Tibial nerve (tissue), 4 donors: ENCODE measurements around the gene TBC1D22A. TPM values are rescaled to one million over a fixed set of nuclear protein-coding genes. Genes with fewer than 3 reads are reported as not detected.

Experiments used
- DNase-seq, 2 donors: peaks; one replicate each; pipeline ENCODE4 v3.0.0-alpha.2; 2019; ENCODE audit warnings: low spot score in 2 of 2
- H3K27ac ChIP-seq, 4 donors: fragments of 200-600 bp; sonication (generic) in 3 of 4; one replicate each; pipeline ENCODE4 v1.5.1; 2017 to 2019; ENCODE audit warnings: mild to moderate bottlenecking in 1 of 4
- H3K27me3 ChIP-seq, 2 donors: fragments of 200-600 bp; sonication (generic) in 1 of 2; one replicate each; pipeline versions ENCODE4 v1.5.1 to v1.6.0; 2017 to 2019
- H3K36me3 ChIP-seq, 3 donors: fragments of 200-600 bp; sonication (generic); one replicate each; pipeline ENCODE4 v1.5.1; 2018 to 2019
- H3K4me1 ChIP-seq, 4 donors: fragments of 200-600 bp; sonication (generic) in 3 of 4; one replicate each; pipeline ENCODE4 v1.5.1; 2017 to 2019
- H3K4me3 ChIP-seq, 4 donors: fragments of 200-600 bp; sonication (generic) in 3 of 4; one replicate each; pipeline ENCODE4 v1.5.1; 2017 to 2019; ENCODE audit warnings: mild to moderate bottlenecking in 1 of 4, moderate library complexity in 1 of 4
- H3K9me3 ChIP-seq, 4 donors: fragments of 200-600 bp; sonication (generic) in 3 of 4; one replicate each; pipeline ENCODE4 v1.5.1; 2017 to 2019
- EP300 ChIP-seq, 2 donors: sonication (generic); formaldehyde crosslinking; IDR thresholded peaks; one replicate each; pipeline ENCODE4 v1.6.1; 2017; ENCODE audit warnings: antibody characterized with exemption in 2 of 2, mild to moderate bottlenecking in 1 of 2
- POLR2A ChIP-seq, 2 donors: fragments of 450-650 bp; IDR thresholded peaks; one replicate each; pipeline ENCODE4 v1.6.1; 2017; ENCODE audit warnings: antibody characterized with exemption in 2 of 2, mild to moderate bottlenecking in 2 of 2, moderate library complexity in 2 of 2
- WGBS, 2 donors: methylation state at CpG; one replicate each; pipeline ENCODE4 v1.1.5; 2018; 5-methylcytosine and 5-hydroxymethylcytosine counted together
- total RNA-seq, 4 donors: library from RNA; depleted of rRNA; stranded (reverse); fragments of >200 nt; gene quantifications; one replicate each; pipeline ENCODE4 v1.1.0, GENCODE V29; 2016
- TF ChIP-seq, protein P1 (sequence below), 5 experiments: fragments of 200-600 bp in 3 of 5; fragments of 450-650 bp in 2 of 5; sonication (generic) in 3 of 5; IDR thresholded peaks; one replicate each; pipeline ENCODE4 v1.5.1; 2016 to 2019; ENCODE audit warnings: antibody characterized with exemption in 5 of 5, mild to moderate bottlenecking in 3 of 5, moderate library complexity in 2 of 5

TBC1D22A gene
- total RNA-seq, 4 donors from 2014 or later, result 27.3 to 35.4 (median 29.3) TPM

- H3K27ac ChIP-seq, result no peak overlapping the region
- peaks cover 0 to 14% (median 0%) of the 10 kb centered on the region in 4 donors for H3K4me1 ChIP-seq
- H3K36me3 ChIP-seq, result no peaks in the 10 kb centered on the region
- TF ChIP-seq EP300 (IDR thresholded peaks at IDR 0.05), result no peak
- TF ChIP-seq POLR2A (IDR thresholded peaks at IDR 0.05), result no peak
- TF ChIP-seq, protein P1, sequence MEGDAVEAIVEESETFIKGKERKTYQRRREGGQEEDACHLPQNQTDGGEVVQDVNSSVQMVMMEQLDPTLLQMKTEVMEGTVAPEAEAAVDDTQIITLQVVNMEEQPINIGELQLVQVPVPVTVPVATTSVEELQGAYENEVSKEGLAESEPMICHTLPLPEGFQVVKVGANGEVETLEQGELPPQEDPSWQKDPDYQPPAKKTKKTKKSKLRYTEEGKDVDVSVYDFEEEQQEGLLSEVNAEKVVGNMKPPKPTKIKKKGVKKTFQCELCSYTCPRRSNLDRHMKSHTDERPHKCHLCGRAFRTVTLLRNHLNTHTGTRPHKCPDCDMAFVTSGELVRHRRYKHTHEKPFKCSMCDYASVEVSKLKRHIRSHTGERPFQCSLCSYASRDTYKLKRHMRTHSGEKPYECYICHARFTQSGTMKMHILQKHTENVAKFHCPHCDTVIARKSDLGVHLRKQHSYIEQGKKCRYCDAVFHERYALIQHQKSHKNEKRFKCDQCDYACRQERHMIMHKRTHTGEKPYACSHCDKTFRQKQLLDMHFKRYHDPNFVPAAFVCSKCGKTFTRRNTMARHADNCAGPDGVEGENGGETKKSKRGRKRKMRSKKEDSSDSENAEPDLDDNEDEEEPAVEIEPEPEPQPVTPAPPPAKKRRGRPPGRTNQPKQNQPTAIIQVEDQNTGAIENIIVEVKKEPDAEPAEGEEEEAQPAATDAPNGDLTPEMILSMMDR (IDR thresholded peaks at IDR 0.05), result no peak
- H3K4me3 ChIP-seq, result no peak overlapping the region
- H3K9me3 ChIP-seq, result no peaks in the 10 kb centered on the region
- WGBS, 2 donors, result 96 to 98% methylated on average over 16 of the region's 16 CpGs
- no peaks in the 10 kb centered on the region for H3K27me3 ChIP-seq
- DNase-seq, result no peak
Observed at GRCh38 chr22:47091921-47092700, 329.7 kb downstream of the TBC1D22A start.

DNA sequence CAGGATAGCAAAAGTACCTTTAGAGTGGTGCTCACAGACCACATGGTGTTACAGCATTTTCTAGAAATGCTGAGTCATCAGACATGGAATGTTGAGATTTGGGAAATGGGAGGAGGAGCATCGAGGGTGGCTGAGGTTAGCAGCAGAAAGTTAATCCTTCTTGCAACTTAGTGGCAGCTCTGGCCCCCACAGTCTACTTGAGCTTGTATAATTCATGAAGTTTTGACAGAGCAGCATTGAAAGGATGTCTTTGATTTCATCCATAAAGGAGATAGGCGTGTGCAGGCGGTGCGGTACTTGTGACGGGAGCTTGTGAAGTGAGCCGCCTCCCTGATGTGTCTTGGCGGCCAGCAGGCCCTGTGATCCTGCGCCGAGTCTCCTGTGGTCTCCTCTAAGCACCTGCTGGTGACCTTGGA, 330.5 kb downstream of the TBC1D22A start:
- TF ChIP-seq, protein P1 (IDR thresholded peaks at IDR 0.05), result no peak
- no peak for TF ChIP-seq EP300 (IDR thresholded peaks at IDR 0.05)
- no peak for TF ChIP-seq POLR2A (IDR thresholded peaks at IDR 0.05)
- no peak overlapping the region for H3K27ac ChIP-seq
- no peaks in the 10 kb centered on the region for H3K27me3 ChIP-seq
- no peaks in the 10 kb centered on the region for H3K36me3 ChIP-seq
- no peak overlapping the region for H3K4me3 ChIP-seq
- WGBS, 2 donors, result 45 to 65% methylated on average over 9 of the region's 9 CpGs
- peaks cover 0 to 18% (median 0%) of the 10 kb centered on the region in 4 donors for H3K4me1 ChIP-seq
- no peaks in the 10 kb centered on the region for H3K9me3 ChIP-seq
- DNase-seq, result no peak

DNA sequence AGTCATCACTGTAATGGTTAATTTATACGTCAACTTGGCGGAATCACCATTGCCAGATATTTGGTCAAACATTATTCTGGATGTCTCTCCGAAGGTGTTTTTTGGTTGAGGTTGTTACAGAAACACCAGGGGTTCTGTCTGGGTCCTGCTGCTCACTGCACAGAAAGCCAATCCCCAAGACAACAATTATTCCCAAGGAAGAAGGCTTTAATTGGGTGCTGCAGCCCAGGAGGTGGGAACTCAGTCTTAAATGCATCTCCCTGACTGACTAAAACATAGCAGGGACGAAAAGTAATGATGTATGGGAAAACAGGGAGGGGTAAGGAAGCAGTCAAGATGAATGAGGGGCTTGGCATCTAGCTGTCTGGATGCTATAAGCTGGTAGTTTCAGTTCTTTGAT, 331.3 kb downstream of the TBC1D22A start:
- Histone ChIP-seq H3K9me3 (no peaks in the 10 kb centered on the region), H3K27me3 (no peaks in the 10 kb centered on the region), H3K27ac (no peak overlapping the region), H3K4me3 (no peak overlapping the region), H3K36me3 (no peaks in the 10 kb centered on the region), H3K4me1 (peaks cover 0 to 23% (median 0%) of the 10 kb centered on the region in 4 donors)
- 94 to 98% methylated on average over 4 of the region's 4 CpGs for WGBS, 2 donors
- DNase-seq, result no peak
- TF ChIP-seq, protein P1 (IDR thresholded peaks at IDR 0.05), result no peak
- TF ChIP-seq EP300 (IDR thresholded peaks at IDR 0.05) (no peak), POLR2A (IDR thresholded peaks at IDR 0.05) (no peak)

DNA sequence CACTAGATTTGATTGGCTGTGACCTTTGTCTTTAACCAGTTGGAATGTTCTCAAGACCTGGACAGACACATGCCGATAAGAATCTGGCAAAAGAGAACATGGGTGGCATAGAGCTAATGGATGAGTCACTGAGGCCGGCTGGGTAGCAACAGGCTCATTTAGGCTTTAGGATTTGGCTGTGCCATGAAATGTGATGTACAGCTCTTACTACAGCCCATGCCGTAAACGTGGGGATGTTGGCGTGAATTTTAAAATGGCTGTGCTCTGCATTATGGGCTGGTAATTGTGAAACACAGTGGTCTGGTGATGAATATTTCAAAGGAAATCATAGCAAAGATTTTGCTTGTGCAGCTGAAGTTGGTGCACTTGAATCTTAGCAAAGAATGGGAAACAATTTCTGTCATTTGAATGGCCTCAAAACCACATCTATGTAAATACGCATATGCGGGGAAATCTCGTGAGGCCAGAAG, 332.4 kb downstream of the TBC1D22A start:
- Histone ChIP-seq H3K27ac (no peak overlapping the region), H3K4me3 (no peak overlapping the region), H3K36me3 (no peaks in the 10 kb centered on the region), H3K4me1 (peaks cover 0 to 23% (median 0%) of the 10 kb centered on the region in 4 donors), H3K9me3 (no peaks in the 10 kb centered on the region), H3K27me3 (no peaks in the 10 kb centered on the region)
- 89 to 93% methylated on average over 8 of the region's 8 CpGs for WGBS, 2 donors
- no peak for DNase-seq
- TF ChIP-seq POLR2A (IDR thresholded peaks at IDR 0.05), result no peak

- TF ChIP-seq EP300 (IDR thresholded peaks at IDR 0.05), result no peak
- TF ChIP-seq, protein P1 (IDR thresholded peaks at IDR 0.05), result no peak
- no peak for TF ChIP-seq POLR2A (IDR thresholded peaks at IDR 0.05)
- no peaks in the 10 kb centered on the region for H3K9me3 ChIP-seq
- H3K27ac ChIP-seq, result no peak overlapping the region
- H3K27me3 ChIP-seq, result no peaks in the 10 kb centered on the region
- H3K4me1 ChIP-seq, result peaks cover 0 to 17% (median 0%) of the 10 kb centered on the region in 4 donors
- no peak overlapping the region for H3K4me3 ChIP-seq
- no peak for DNase-seq
- WGBS, 2 donors, result 71 to 73% methylated on average over 4 to 5 of the region's 5 CpGs
- no peaks in the 10 kb centered on the region for H3K36me3 ChIP-seq
Observed at GRCh38 chr22:47095395-47096122, 333.1 kb downstream of the TBC1D22A start.
